Measurements from ENCODE around the gene ANKIB1. TPM values are rescaled to one million over a fixed set of nuclear protein-coding genes. Genes with fewer than 3 reads are reported as not detected.

ANKIB1 gene
- total and polyA plus RNA-seq, 9 of the 15 experiments (the other 6 are each of a cell fraction or from before 2014, with no cell fraction given) = 5.9 to 25.2 (median 16.1) TPM

GRCh38 chr7:92448205-92448747, 202.5 kb downstream of the ANKIB1 start (continued):
- TF ChIP-seq, protein P1, sequence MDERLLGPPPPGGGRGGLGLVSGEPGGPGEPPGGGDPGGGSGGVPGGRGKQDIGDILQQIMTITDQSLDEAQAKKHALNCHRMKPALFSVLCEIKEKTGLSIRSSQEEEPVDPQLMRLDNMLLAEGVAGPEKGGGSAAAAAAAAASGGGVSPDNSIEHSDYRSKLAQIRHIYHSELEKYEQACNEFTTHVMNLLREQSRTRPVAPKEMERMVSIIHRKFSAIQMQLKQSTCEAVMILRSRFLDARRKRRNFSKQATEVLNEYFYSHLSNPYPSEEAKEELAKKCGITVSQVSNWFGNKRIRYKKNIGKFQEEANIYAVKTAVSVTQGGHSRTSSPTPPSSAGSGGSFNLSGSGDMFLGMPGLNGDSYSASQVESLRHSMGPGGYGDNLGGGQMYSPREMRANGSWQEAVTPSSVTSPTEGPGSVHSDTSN (CRISPR knock-in tag; IDR thresholded peaks at IDR 0.05; ENCODE audit: low read depth) = no peak
- TF ChIP-seq, protein P1 (tag; conservative IDR thresholded peaks at IDR 0.05; ENCODE audit: low read depth) = no peak; the same call in 1 of the 2 replicates
- TF ChIP-seq, protein P2, sequence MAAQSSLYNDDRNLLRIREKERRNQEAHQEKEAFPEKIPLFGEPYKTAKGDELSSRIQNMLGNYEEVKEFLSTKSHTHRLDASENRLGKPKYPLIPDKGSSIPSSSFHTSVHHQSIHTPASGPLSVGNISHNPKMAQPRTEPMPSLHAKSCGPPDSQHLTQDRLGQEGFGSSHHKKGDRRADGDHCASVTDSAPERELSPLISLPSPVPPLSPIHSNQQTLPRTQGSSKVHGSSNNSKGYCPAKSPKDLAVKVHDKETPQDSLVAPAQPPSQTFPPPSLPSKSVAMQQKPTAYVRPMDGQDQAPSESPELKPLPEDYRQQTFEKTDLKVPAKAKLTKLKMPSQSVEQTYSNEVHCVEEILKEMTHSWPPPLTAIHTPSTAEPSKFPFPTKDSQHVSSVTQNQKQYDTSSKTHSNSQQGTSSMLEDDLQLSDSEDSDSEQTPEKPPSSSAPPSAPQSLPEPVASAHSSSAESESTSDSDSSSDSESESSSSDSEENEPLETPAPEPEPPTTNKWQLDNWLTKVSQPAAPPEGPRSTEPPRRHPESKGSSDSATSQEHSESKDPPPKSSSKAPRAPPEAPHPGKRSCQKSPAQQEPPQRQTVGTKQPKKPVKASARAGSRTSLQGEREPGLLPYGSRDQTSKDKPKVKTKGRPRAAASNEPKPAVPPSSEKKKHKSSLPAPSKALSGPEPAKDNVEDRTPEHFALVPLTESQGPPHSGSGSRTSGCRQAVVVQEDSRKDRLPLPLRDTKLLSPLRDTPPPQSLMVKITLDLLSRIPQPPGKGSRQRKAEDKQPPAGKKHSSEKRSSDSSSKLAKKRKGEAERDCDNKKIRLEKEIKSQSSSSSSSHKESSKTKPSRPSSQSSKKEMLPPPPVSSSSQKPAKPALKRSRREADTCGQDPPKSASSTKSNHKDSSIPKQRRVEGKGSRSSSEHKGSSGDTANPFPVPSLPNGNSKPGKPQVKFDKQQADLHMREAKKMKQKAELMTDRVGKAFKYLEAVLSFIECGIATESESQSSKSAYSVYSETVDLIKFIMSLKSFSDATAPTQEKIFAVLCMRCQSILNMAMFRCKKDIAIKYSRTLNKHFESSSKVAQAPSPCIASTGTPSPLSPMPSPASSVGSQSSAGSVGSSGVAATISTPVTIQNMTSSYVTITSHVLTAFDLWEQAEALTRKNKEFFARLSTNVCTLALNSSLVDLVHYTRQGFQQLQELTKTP (IDR thresholded peaks at IDR 0.05; ENCODE audit: low read depth in 1 of 2, partially characterized antibody in 2 of 2) = no peak
- TF ChIP-seq BRD4 (IDR thresholded peaks at IDR 0.05) = no peak
- peak in 1 of 2 experiments; percentile 34; a peak in 3 of 4 replicates for TF ChIP-seq MNT (conservative IDR thresholded peaks at IDR 0.05)
- no peak for TF ChIP-seq TRIM28 (IDR thresholded peaks at IDR 0.05)
- peak; percentile 62; the same call in 1 of the 2 replicates for TF ChIP-seq CC2D1A (IDR thresholded peaks at IDR 0.05)
- TF ChIP-seq CBX3 (IDR thresholded peaks at IDR 0.05; ENCODE audit: borderline replicate concordance in 1 of 2, low read length in 2 of 2) = peak in 1 of 2 experiments; percentile 38; a peak in 2 of 3 replicates
- TF ChIP-seq MXI1 (IDR thresholded peaks at IDR 0.05; ENCODE audit: low read depth, low read length) = 0 out of 2 replicates have a peak, but pooled peaks have one; percentile 7
- TF ChIP-seq SPI1 (IDR thresholded peaks at IDR 0.05; ENCODE audit: borderline replicate concordance, low read depth, low read length) = no peak
- peak; percentile 88 for TF ChIP-seq ZKSCAN8 (CRISPR knock-in tag; IDR thresholded peaks at IDR 0.05)
- no peak for TF ChIP-seq ATF1 (CRISPR knock-in tag; IDR thresholded peaks at IDR 0.05)
- peak; percentile 88 for TF ChIP-seq ATF1 (tag; IDR thresholded peaks at IDR 0.05)
- TF ChIP-seq ZBTB7A (IDR thresholded peaks at IDR 0.05; ENCODE audit: borderline replicate concordance, control insufficient read depth, low read depth, low read length) = no peak
- TF ChIP-seq KLF1 (tag; IDR thresholded peaks at IDR 0.05) = no peak
- TF ChIP-seq, protein P3, sequence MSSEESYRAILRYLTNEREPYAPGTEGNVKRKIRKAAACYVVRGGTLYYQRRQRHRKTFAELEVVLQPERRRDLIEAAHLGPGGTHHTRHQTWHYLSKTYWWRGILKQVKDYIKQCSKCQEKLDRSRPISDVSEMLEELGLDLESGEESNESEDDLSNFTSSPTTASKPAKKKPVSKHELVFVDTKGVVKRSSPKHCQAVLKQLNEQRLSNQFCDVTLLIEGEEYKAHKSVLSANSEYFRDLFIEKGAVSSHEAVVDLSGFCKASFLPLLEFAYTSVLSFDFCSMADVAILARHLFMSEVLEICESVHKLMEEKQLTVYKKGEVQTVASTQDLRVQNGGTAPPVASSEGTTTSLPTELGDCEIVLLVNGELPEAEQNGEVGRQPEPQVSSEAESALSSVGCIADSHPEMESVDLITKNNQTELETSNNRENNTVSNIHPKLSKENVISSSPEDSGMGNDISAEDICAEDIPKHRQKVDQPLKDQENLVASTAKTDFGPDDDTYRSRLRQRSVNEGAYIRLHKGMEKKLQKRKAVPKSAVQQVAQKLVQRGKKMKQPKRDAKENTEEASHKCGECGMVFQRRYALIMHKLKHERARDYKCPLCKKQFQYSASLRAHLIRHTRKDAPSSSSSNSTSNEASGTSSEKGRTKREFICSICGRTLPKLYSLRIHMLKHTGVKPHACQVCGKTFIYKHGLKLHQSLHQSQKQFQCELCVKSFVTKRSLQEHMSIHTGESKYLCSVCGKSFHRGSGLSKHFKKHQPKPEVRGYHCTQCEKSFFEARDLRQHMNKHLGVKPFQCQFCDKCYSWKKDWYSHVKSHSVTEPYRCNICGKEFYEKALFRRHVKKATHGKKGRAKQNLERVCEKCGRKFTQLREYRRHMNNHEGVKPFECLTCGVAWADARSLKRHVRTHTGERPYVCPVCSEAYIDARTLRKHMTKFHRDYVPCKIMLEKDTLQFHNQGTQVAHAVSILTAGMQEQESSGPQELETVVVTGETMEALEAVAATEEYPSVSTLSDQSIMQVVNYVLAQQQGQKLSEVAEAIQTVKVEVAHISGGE (CRISPR knock-in tag; IDR thresholded peaks at IDR 0.05) = no peak; a peak in 1 of 6 replicates

Data from K562 (cell line).